ENCODE data around the gene TRPM5.

GRCh38 chr11:2412323-2412722 is 32.0 kb downstream of the TRPM5 start:
- TF ChIP-seq, protein P1, sequence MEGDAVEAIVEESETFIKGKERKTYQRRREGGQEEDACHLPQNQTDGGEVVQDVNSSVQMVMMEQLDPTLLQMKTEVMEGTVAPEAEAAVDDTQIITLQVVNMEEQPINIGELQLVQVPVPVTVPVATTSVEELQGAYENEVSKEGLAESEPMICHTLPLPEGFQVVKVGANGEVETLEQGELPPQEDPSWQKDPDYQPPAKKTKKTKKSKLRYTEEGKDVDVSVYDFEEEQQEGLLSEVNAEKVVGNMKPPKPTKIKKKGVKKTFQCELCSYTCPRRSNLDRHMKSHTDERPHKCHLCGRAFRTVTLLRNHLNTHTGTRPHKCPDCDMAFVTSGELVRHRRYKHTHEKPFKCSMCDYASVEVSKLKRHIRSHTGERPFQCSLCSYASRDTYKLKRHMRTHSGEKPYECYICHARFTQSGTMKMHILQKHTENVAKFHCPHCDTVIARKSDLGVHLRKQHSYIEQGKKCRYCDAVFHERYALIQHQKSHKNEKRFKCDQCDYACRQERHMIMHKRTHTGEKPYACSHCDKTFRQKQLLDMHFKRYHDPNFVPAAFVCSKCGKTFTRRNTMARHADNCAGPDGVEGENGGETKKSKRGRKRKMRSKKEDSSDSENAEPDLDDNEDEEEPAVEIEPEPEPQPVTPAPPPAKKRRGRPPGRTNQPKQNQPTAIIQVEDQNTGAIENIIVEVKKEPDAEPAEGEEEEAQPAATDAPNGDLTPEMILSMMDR (IDR thresholded peaks at IDR 0.05): no peak
- TF ChIP-seq POLR2A (IDR thresholded peaks at IDR 0.05): no peak
